HG03520 (cell line): Measurements from ENCODE around the gene GADD45G.

ENCODE experiments used
- ATAC-seq: cut with Tn5 transposase; IDR thresholded peaks from one replicate; pipeline ENCODE4 v1.9.1; 2021; ENCODE audit warnings: mild to moderate bottlenecking, moderate library complexity; ENCODE audit not compliant: unreplicated experiment

The GADD45G gene

GRCh38 chr9:89608641-89609335 lies 4.0 kb downstream of the GADD45G start:
- ATAC-seq: no peak

- no peak for ATAC-seq
These were observed 4.7 kb downstream of the GADD45G start for GRCh38 chr9:89609426-89610006.

GRCh38 chr9:89610391-89610925 lies 5.6 kb downstream of the GADD45G start:
- ATAC-seq: no peak

- no peak for ATAC-seq
These were observed 6.6 kb downstream of the GADD45G start for GRCh38 chr9:89611425-89611824.

- no peak for ATAC-seq
These were observed 7.9 kb downstream of the GADD45G start for GRCh38 chr9:89612566-89613278.

GRCh38 chr9:89613912-89614892 lies 9.4 kb downstream of the GADD45G start:
- ATAC-seq: no peak

- no peak for ATAC-seq
These were observed 10.8 kb downstream of the GADD45G start for GRCh38 chr9:89615661-89616060.

- ATAC-seq: no peak
These were observed 11.6 kb downstream of the GADD45G start for GRCh38 chr9:89616411-89616810.

GRCh38 chr9:89617978-89618377 lies 13.2 kb downstream of the GADD45G start:
- ATAC-seq: no peak

- ATAC-seq: no peak
These were observed 14.2 kb downstream of the GADD45G start for GRCh38 chr9:89619019-89619418.

GRCh38 chr9:89619424-89620138 lies 14.8 kb downstream of the GADD45G start:
- no peak for ATAC-seq

- no peak for ATAC-seq
These were observed 16.2 kb downstream of the GADD45G start for GRCh38 chr9:89621031-89621430.

GRCh38 chr9:89621676-89622075 lies 16.9 kb downstream of the GADD45G start:
- no peak for ATAC-seq

GRCh38 chr9:89622933-89623861 lies 18.4 kb downstream of the GADD45G start:
- ATAC-seq: no peak

GRCh38 chr9:89623925-89624420 lies 19.2 kb downstream of the GADD45G start:
- ATAC-seq: no peak

- no peak for ATAC-seq
These were observed 21.2 kb downstream of the GADD45G start for GRCh38 chr9:89625721-89626687.

- ATAC-seq: no peak
These were observed 22.0 kb downstream of the GADD45G start for GRCh38 chr9:89626741-89627265.
